Right renal pelvis (tissue), 4 donors: ENCODE measurements around the gene CDC14B. TPM values are rescaled to one million over a fixed set of nuclear protein-coding genes. Genes with fewer than 3 reads are reported as not detected.
A peak's percentile ranks its signal among the peaks of the same experiment; 100 is the strongest.
"Not testable (repeated sequence)": the region's sequence is repeated elsewhere in the genome, so short reads cannot be mapped to it uniquely, and the experiment has no call there.

ENCODE experiments used
- DNase-seq, 4 donors: peaks; one replicate each; pipeline ENCODE4 v3.0.0-alpha.2; 2013; ENCODE audit warnings: low read depth in 4 of 4, low spot score in 3 of 4, missing footprints in 1 of 4
- polyA plus RNA-seq, 4 donors: library from polyadenylated mRNA; unstranded; fragments of 120-200 nt; gene quantifications; one replicate each; pipeline ENCODE4 v1.2.1, GENCODE V29; 2013; ENCODE audit not compliant: insufficient read length in 4 of 4

Gene CDC14B
- polyA plus RNA-seq, 4 donors, result 25.0 to 29.8 (median 28.9) TPM

DNA sequence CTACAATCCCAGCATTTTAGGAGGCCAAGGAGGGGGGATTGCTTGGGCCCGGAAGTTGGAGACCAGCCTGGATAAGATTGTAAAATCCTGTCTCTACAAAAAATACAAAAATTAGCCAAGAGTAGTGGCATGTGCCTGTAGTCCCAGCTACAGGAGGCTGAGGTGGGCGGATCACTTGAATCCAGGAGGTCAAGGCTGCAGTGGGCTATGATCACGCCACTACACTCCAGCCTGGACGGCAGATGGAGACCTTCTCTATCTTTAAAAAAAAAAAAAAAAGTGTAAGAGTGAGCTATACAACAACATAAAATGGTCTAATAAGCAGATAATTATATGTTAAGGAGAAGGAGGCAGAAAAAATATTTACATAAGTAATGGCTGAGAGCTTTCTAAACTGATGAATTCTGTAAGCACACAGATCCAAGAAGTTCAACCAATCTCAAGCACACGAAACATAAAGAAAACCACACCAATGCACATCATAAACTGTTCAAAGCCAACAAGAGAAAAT is 23.0 kb downstream of the CDC14B start:
- DNase-seq, result no peak

DNA sequence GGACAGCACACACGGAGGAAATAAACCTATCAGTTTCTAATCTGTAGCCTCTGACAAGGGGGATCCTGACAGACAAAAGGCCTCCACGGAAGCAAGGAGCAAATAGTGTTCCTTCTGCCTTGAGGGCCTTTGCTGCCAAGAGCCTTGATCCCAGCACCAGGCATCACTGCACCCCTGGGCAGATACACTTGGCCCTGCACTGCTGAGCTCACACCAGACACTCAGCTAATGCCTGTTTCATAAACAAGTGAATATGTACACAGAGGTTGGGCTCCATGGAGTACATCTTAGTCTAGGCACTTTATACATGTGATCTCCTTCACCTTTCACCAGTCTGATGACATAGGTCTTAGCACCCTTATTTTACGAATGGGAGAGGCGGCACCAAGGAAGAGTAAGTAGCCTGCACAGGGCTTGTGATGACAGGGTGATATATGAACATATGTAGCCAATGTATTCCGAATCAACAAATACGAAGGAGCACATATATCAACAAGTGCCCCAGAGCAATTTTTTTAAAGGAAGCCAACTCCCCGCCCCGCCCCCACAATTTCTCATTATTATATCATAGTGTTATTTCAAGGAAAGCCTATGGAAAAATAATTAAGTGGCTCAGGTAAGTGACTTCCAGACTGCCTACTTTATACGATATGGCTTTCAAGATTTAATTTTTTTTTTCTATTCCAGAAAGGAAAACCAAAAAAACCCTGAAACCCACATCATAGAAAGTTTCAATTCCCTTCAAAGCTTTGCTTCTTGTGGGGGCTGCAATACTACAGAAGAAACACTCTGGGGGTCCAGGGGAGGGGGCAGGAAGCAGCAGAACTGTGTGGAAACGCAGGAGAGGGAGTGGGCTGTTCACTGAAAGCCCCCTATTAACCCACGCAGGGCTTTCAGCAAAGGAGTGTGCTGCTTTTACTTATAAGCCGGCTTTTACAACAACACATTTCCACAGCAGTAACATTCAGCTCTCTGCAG is 32.0 kb downstream of the CDC14B start:
- no peak for DNase-seq

DNA sequence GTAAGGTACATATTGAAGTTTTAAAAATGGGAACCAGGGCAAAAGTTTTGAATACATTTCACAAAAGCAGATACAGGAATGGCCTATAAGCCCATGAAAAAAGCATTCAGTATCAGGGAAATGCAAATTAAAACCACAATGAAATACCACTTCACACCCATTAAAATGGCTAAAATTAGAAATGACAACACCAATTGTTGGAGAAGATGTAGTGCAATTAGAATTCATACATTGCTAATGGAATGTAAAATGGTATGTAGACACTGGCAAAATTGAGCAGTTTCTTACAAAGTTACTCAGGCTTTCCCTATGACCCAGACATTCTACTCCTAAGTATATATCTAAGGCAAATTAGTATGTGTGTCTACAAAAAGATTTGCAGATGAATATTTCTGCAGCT is 34.2 kb downstream of the CDC14B start:
- no peak for DNase-seq

DNA sequence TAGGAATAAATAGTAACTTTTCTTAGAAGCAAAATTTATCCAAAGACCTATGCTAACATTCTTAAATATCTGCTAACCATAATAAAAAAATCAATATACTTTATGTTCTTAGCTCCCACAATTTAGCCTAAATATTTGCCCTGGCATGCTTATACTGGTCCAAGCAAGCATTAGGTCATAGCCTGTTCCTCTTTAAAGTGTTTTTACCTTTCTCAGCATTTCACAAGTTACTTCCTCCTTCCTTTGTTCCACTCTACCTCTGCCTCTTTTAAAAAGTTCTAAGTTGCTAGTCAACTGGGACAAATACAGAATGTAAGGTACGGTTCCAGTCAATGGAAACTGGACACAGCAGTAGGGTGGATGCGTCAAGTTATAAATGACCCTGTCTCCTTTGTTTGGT is 37.4 kb downstream of the CDC14B start:
- not testable (repeated sequence) for DNase-seq

DNA sequence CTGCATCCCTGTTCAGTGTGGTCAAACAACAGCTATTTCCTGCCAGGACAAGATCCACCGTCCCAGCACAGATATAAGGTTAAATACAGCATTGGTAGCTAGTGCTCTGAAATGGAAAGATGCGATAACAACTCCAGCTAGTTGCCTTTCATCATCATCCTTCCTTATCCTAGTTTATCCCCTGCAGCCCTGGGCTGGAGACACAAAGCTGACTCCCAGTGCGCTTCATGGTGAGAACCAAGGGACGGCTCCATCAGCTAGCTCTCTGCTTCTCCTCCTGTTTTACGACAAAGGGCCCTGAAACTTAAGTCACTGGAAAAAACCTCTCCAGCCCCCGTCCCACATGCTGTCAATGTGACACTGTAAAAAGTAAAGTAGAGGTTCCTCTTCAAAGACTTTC is 37.9 kb downstream of the CDC14B start:
- DNase-seq, result no peak

DNA sequence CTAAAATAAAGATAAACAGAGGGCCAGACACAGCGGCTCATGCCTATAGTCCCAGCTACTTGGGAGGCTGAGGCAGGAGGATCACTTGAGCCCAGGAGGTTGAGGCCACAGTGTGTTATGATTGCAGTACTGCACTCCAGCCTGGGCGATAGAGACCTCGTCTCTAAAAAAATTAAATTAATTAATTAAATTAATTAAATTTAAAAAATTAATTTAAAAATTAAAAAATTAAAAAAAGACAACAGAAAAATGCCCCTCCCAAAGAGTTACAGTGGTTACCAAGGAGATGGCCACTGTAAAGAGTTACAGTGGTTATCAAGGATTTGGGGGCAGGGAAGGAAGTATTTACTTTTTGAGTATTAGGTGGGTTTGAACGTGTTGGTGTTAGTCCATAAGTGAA is 38.3 kb downstream of the CDC14B start:
- DNase-seq, result no peak

DNA sequence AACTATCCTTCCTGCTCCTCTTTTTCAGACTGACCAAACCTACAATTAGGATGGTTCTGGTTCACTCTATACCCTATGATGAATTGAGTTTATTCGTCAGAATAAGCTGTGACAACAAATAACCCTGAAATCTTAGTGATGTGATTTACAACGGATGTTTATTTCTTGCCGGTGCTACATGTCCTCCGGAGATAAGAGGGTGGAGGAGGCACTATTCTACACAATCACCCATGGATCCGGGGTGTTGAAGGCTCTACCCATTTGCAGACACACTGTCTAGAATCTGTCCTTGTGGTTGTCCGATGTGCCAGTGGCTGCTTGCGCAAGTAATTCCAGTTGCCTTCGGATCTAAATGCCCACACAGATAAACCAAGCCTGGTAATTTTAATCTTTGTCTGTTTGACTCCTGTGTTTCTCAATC is 44.7 kb downstream of the CDC14B start:
- no peak for DNase-seq

DNA sequence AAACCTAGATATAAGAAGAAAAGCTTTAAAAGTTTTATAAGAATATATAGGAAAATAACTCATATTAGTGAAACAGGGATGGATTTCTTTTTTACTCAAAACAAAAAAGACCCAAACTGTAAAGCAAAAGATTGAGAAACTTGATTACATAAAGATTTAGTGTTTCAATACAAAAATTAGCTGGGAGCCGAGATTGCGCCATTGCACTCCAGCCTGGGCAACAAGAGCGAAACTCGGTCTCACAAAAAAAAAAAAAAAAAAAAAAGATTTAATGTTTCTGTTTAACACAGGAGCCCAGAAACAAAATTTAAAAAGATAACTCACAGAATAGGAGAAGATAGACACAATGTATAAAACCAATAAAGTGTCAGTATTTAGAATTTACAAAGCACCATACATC is 45.2 kb downstream of the CDC14B start:
- no peak for DNase-seq

DNA sequence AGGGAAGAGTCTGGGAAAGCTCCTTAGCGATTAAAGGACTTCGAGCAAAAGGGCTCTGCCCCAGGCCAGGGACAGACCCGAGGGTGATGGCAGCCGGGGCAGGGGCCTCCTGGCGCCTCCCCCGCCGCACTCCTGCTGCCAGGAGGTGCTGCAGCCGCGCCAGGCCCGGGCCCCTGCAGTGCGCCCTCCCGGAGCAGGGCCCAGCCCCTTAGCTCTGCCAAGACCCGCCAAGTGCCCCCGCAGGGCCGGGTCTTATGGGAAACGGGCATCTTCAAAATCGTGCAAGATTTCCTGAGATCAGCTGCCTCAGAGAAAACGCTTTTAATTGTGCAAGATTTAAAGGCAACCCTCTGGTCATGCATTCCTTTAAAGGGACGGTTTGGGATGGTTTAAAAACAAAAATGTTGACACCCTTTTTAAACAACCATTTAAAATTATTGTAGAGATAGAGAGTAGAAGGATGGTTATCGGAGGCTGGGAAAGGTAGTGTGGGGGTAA is 52.4 kb downstream of the CDC14B start:
- no peak for DNase-seq

DNA sequence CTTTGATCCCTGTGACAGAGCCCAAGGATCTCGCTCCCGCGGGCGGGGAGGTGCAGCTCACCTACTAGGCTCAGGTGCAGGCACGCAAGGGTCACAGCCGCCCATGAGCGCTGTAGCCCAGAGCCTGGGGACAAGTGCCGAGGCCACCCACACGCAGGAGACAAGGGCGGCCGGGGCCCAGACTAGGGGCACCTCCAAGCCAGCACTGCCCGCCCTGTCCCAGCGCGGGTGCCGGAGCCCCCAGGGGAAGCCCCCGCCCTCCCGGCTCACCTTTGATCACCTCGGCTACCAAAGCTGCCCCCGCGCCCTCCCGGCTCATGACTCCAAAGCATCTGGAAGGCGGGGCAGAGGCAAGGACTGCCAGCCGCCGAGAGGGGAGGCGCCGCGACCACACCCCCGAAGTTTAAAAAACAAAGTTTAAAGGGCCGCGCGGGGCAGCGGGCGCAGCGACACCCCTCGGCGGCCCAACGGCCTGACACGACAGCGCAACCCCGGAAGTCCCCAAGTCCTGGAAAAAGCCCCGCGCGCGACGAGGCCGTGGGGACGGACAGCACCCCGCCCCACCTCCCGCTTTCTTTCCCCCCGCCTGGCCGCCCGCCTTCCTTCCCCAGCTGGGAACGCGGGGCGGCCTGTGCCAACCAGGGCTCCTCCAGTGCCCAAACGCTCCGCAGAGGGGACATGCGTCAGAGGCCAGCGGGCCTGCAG is 53.0 kb downstream of the CDC14B start:
- peak; percentile 23 to 43 (median 30) for DNase-seq

DNA sequence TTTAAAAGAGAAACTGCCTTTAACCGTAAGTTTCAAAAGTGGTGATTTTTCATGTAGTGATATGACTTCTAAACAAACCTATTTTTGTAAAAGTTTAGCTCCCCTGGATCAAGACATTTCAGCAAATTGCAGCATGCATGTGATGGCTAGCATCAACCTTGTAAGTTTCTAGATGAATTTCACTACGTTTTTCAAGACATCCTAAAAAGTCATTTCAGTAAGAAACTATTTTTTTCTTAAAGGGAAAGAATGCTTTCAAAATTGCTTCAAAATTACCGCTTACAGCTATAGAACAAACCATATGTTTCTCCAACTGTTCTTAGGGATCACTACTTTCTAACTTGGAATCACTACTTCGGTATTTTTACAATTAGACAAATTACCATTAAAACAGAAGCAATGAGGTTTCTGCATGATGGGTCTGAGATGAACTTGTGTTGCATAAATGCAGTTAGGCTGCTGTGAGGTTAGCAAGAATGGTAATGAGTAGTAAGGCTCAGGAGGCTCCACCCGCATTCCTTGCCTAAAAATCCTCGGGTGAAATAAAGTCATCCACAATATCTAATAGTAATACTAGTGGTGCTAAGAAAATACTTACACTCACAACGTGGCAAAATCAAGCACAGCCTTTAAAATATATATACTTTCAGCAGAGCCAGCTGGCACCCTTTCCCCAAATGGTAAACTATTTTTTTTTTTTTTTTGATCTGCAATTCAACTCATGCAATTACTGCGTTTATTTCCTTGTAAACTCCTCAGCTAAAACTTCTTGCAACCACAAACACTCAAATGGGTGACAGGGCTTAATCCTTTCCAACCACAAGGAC is 53.8 kb downstream of the CDC14B start:
- no peak for DNase-seq

DNA sequence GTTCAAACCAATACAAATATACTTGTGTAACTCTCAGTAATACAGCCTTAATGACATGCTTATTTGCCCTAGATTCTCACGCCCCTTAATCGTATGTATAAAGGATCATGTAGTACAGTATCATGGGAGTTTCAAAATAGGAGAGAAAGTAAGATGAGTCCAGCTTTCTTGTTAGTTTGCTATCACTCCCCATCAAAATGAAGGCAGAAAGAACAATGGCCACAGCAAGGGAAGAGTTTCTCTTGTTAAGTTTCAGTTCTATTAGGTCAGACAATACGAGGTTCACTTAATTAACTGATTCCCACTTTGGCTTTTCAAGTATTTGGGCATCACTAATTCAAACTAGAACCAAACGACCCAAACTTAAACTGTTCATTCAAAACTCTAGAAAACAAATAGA is 55.4 kb downstream of the CDC14B start:
- DNase-seq, result no peak

DNA sequence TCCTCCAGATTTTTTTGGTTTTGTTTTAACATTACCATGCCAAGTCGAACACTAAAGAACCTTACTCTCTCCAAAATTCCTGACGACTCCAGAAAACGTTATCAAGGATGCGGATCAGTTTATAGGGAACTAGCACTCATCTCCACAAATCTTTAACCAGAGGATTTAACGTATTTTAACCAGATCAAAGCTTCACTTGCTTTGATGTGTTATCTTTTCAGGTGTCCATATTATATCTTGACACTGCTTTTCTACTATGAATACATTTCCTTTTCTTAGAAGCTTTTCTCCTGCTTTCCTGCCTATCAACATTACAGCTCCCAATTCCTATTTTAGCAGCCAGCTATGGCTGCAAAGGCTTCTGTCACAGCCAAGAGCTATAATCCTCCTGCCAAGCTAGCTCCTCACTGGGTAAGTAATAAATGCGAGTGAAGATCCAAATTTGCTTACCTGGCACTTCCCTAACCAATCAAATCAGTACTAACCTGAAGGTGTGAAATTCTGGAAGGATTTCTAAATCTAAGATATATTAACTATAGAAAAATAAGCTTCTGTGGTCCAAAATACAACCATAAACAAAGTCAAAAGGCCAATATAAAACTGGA is 60.2 kb downstream of the CDC14B start:
- no peak for DNase-seq

DNA sequence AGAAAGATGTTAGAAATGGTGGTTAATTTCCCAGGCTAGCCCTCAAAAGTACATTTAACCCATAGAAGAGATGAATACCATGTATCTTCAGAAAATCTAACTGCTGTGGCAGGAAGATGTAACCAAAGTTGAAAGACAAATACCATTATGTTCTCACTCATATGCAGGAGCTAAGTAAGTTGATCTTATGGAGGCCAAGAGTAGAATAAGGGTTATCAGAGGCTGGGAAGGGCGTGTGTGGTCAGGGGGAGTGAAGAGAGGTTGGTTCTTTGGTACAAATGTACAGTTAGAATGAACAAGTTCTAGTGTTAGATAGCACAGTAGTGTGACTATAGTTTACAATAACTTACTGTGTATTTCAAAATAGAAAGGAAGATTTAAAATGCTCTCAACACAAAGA is 61.7 kb downstream of the CDC14B start:
- no peak for DNase-seq

DNA sequence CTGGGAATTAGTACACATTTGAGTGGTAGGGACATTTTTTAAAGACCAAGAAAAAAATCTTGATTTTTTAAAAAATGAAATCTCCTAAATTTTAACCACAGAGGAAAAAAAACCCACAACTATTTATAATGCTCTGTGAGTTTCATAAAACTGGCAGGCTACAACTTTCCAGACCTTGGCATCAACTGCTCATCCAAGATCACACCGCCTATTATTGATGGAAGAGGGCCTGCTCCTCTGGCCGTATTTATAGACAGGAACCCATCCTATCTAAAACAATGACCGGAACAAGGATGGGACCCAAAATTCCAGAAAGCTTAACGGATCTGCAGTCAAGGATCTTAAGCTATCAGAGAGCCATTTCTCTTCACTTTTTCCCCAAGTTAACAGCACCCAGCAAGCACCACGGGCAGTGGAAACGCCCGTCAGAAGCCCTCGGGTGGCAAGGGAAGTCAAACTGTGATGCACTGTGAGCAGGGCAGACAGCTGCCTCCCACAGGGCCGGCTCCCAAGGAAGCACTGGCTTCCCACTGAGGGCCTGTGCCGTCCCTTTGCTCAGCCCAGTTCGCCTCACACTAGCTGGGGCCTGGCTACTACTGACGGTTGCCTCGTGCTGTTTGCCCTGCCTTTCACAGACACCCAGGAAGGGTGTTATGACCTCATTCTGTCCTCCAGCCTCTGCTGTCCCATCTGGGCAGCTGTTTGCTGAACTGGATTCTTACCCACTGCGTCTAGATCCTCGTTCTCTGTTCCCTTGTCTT is 62.8 kb downstream of the CDC14B start:
- no peak for DNase-seq

DNA sequence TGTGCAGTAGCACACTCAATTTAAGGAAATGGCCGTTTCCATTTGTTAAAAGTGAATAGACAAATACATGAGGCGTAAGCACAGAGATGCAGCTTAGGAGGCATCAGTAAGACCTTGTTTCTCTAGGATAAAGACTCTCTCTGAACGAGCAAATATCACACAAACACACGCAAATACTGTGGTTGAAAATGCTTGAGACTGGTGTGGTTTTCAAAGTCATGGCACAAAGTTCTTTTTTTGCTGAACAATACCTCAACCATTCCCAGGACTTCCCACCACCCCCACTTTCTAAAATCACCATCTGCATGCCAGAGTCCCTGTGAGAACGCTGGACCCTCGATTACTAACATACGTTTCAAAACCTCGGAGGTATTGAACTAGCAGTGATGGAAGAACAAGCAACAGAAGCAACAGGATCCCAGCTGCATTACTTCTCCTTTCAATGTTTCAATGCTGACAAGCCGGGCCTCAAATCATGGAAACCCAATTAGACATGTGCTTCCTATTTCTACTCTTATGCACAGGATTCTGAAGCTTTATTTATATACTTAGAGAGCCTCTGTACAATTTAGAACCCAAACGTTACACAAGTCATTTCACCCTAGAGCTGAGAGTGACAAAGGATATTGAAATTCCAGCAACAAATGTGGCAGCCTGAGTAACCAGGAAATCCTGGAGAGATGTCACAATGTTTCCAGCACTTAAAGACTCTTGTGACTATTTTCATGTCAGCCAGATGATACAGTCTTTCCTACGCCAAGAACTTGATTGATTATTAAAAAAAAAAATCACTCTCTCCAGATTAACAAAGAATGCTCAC is 63.9 kb downstream of the CDC14B start:
- no peak for DNase-seq

DNA sequence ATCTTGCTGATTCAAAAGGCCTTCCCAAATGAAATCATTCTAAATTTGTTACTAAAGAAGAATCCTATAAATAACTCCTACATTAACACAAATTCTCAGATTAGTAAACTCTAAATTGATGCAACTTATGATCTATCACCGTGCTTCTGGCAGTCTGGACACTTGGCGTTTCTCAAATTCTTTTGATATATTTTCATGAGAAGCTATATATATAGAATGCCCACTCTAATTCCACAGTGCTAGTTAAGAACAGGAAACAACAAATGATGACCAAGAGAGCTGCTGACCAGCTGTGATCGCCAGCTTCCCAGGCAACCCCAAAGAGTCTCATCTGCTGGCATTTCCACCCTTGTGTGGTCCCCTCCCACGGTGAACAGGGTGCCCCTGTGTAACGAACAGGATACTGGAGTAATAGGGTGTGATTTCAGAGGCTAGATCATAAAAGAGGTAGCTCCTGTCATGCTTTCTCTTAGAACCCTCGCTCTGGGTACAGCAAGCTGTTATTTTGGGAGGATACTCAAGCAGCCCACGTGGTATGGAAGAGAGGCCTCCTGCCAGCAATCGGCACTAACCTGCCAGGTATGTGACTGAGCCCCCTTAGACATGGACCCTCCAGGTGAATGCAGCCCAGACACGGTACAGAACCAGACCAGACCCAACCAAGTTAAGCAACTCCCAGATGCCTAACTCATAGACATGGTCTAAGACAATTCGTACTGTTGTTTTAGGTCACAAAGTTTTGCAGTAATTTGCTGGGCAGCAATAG is 64.7 kb downstream of the CDC14B start:
- DNase-seq, result no peak

DNA sequence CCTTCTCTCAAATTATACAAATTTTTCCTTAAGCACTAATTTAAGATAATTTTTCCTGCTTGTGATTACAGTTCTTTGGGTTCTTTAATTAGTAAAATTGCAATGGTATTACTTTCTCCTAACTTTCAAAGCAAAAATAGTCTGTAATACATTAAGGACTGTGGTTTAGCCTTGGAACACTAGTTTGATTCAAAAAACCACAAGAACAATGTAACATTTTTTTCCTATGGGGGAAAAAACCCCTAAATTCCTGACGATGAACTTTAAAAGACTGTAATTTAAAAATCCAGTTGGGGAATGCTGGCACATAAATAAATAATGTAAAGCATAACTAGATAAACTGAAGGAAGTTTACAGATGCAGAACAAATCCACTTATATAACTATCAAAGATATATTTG is 65.3 kb downstream of the CDC14B start:
- no peak for DNase-seq
